Activated naive CD4-positive, alpha-beta T cell treated with anti-CD3 and anti-CD28 coated beads, Interleukin-2, amount 50 U/mL, for 24 hours (primary cell): ENCODE data around the gene PLSCR1.
"Not testable (repeated sequence)": the region's sequence is repeated elsewhere in the genome, so short reads cannot be mapped to it uniquely, and the experiment has no call there.

ENCODE experiments used
- H3K27ac Mint-ChIP-seq: one replicate; pipeline ENCODE4 v1.8.0; 2021; ENCODE audit warnings: mild to moderate bottlenecking, mixed read lengths
- H3K27me3 Mint-ChIP-seq: one replicate; pipeline ENCODE4 v1.8.0; 2021; ENCODE audit warnings: mixed read lengths
- H3K36me3 Mint-ChIP-seq: one replicate; pipeline ENCODE4 v1.8.0; 2021; ENCODE audit warnings: mixed read lengths
- H3K4me1 Mint-ChIP-seq: one replicate; pipeline ENCODE4 v1.8.0; 2021; ENCODE audit warnings: mixed read lengths
- H3K4me3 Mint-ChIP-seq: one replicate; pipeline ENCODE4 v1.8.0; 2021; ENCODE audit warnings: mild to moderate bottlenecking, mixed read lengths
- H3K9me3 Mint-ChIP-seq: one replicate; pipeline ENCODE4 v1.8.0; 2021; ENCODE audit warnings: mixed read lengths

Gene PLSCR1

DNA sequence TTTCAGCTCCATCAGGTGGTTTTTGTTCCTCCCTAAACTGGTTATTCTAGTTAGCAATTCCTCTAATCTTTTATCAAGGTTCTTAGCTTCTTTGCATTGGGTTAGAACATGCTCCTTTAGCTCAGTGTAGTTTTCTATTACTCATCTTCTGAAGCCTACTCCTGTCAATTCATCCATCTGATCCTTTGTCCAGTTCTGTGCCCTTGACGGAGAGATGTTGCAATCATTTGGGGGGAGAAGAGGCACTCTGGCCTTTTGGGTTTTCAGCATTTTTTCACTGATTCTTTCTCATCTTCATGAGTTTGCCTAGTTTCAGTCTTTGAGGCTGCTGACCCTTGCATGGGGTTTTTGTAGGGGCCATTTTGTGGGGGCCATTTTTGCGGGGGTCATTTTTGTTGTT is 69.4 kb downstream of the PLSCR1 start:
- H3K27me3 Mint-ChIP-seq, H3K36me3 Mint-ChIP-seq, H3K4me1 Mint-ChIP-seq, H3K27ac Mint-ChIP-seq, H3K4me3 Mint-ChIP-seq, H3K9me3 Mint-ChIP-seq: not testable (repeated sequence)

DNA sequence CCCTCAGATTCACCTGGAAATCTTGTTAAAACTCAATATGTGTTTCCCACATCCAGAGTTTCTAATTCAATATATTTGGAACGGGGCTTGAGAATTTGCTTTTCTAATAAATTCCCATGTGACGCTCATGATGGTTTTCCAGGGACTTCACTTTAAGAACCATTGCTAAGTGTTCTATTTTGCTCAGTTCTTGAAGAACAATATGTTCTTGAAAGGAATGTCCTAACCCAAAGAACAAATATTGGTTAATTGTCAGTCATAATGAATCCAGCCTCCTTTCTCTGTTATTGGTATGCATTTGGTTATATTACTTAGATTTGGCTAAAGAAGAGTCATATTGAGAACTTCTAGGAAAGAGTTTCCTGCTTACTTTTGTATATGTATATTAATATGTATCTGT is 70.7 kb downstream of the PLSCR1 start:
- Mint-ChIP-seq H3K4me1 (peaks cover 4% of the 10 kb centered on the region), H3K27me3 (peaks cover 2% of the 10 kb centered on the region)

DNA sequence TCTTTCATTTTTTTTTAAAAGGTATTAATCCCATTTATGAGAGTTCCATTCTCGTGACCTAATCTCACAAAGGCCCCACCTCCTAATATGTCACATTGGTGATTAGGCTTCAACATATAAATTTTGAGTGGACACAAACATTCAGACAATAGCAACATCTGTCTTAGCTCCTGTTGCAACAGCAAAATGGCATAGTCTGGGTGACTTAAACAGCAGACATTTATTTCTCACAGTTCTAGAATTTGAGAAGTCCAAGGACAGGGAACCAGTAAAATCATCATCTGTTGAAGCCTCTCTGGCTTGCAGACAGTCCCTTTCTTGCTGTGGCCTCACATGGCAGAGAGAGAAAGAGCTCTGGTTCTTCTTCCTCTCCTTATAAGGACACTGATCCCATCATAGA is 71.8 kb downstream of the PLSCR1 start:
- Mint-ChIP-seq H3K4me1 (peaks cover 7% of the 10 kb centered on the region), H3K9me3 (no peaks in the 10 kb centered on the region), H3K36me3 (no peaks in the 10 kb centered on the region), H3K27ac (no peak overlapping the region), H3K27me3 (peaks cover 2% of the 10 kb centered on the region), H3K4me3 (no peak overlapping the region)

More for the DNA sequence above, 70.7 kb downstream of the PLSCR1 start:
- Mint-ChIP-seq H3K9me3 (no peaks in the 10 kb centered on the region), H3K4me3 (no peak overlapping the region), H3K27ac (no peak overlapping the region), H3K36me3 (no peaks in the 10 kb centered on the region)

DNA sequence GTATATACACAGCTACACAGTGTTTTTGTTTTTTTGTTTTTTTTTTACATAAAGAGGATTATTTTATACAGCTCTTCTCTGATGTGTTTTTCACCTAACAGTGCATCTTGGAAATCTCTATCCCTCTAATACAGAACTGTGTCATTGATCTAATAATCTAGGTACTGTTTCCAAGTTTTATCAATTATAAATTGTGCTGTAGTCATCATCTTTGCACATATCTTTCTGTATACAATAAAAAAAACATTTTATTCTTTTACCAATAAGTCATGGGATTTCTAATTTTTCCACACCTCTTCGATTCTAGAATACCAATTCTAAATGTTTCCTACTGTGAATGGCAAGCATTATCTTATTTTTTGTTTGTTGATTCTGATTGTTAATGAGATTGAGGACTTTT is 73.4 kb downstream of the PLSCR1 start:
- Mint-ChIP-seq H3K27me3 (peaks cover 2% of the 10 kb centered on the region), H3K36me3 (no peaks in the 10 kb centered on the region), H3K9me3 (no peaks in the 10 kb centered on the region), H3K4me3 (no peak overlapping the region), H3K27ac (no peak overlapping the region), H3K4me1 (peaks cover 7% of the 10 kb centered on the region)

DNA sequence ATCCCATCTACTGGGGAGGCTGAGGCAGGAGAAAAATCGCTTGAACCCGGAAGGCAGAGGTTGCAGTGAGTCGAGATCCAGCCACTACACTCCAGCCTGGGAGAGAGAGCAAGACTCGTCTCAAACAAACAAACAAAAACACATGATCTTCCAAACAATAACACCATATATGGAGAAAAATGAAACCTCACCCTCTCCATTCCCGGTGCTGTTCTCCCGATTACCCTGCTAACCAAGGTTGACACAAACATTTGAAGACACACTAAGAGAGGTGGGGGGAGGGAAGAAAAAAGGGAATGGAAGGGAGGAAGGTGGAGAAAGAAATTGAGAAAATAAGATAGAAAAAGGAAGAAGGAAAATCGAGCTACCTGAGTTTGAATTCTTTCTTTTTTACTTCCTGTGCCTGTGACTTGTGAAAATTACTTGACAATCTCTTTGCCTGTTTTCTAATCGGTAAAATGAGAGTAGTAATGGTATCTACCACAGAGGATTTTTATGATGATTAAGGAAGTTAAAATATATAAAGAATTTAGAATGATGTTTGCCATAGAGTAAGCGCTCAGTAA is 73.9 kb downstream of the PLSCR1 start:
- Mint-ChIP-seq H3K27me3 (peaks cover 2% of the 10 kb centered on the region), H3K27ac (no peak overlapping the region), H3K9me3 (no peaks in the 10 kb centered on the region), H3K4me1 (peaks cover 7% of the 10 kb centered on the region), H3K36me3 (no peaks in the 10 kb centered on the region), H3K4me3 (peak overlapping the region; percentile 81)

DNA sequence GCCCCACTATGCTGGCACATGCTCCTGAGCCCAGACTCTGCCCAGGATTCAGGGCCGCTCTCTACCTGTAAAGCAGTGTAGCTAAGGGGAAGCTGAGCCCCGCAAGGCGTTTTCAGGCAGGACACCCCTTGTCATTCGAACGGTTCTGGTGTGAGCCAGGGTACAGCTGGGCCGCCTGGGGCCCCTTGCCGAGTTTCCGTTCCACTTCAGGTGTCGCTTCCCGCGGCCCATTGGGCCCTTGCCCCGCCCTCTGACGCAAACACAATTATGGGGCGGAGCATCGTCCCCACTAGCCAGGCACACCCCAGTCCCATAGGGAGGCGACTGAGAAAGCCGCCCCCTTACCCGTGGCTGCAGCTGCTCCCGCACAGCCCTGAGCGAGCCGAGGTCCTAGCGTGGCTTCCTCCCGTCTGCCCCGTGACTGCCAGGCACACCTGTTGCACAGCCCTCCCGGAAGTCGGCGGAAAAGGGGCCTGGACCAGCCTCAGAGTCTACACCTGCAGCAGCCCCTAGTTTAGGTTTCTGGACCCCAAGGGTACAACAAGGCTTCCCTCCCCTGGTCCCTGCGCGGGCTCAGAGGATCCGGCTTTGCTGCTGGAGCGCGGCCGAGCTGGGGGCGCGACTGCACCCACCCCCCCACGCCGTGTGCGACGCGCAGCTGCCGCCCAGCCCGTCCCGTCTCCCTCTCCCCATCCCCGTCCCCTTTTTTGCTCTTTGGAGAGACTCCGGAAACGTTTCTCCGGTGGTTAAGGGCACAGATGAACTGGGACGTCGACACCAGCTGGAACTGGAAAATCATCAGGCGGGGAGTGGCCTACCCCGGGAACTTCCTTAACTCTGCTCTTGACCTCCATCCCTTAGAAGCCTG is 75.0 kb downstream of the PLSCR1 start, which contains the start of gene PLSCR2:
Gene PLSCR2, minus strand, starts transcription at position 412 of the 868 bp plus-strand sequence. CDS start 9,657 bp downstream, outside the sequence.
- no peaks in the 10 kb centered on the region for H3K36me3 Mint-ChIP-seq
- H3K9me3 Mint-ChIP-seq: no peaks in the 10 kb centered on the region
- H3K4me1 Mint-ChIP-seq: peaks cover 7% of the 10 kb centered on the region
- H3K27me3 Mint-ChIP-seq: no peaks in the 10 kb centered on the region
- H3K27ac Mint-ChIP-seq: peak within 1 kb of the TSS; percentile 55
- H3K4me3 Mint-ChIP-seq: peak within 1 kb of the TSS; percentile 81

DNA sequence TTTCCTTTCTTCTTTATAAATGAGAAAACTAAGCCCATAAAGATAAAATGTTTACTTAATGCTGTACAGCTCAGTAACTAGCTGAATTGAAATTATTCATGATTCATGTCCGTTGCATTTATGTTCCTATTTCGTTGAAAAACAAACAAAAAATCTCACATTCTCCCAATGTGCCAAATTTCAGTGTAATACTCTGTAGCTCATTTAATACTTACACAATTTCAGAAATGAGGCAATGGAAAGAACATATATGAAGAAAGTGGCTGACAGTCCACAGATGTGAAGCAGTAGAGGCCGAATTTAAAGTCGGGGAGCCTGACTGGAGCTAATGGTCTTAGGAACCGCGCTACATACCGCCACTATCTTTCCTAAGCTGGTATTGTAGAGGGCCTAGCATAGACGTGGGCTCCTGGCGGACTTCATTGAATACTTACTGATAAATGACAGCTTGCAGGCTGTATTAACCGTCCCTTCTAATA is 75.7 kb downstream of the PLSCR1 start:
- H3K36me3 Mint-ChIP-seq: no peaks in the 10 kb centered on the region
- H3K4me3 Mint-ChIP-seq: peak overlapping the region; percentile 81
- no peaks in the 10 kb centered on the region for H3K9me3 Mint-ChIP-seq
- peak overlapping the region; percentile 55 for H3K27ac Mint-ChIP-seq
- peaks cover 7% of the 10 kb centered on the region for H3K4me1 Mint-ChIP-seq
- H3K27me3 Mint-ChIP-seq: no peaks in the 10 kb centered on the region

DNA sequence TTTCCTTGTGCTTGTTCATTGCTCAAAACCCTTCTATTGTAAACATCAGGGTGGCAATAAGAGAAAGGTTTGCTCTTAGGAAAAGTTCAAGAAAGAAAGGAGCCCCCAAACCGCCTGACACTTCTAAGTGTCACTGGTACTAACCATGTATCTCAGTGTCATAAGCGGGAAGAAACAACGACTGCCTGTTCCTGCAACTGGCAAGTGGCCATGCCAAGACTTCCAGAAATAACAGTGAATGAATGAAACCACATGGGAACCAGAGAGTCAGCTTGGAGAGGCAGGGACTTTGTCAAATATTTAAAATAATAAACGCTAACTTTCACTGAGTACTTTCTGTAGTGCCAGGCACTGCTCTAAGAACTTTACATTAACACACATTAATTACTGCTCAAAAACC is 76.2 kb downstream of the PLSCR1 start:
- H3K4me1 Mint-ChIP-seq: peaks cover 7% of the 10 kb centered on the region
- no peaks in the 10 kb centered on the region for H3K27me3 Mint-ChIP-seq
- H3K27ac Mint-ChIP-seq: peak overlapping the region; percentile 55
- no peaks in the 10 kb centered on the region for H3K36me3 Mint-ChIP-seq
- no peaks in the 10 kb centered on the region for H3K9me3 Mint-ChIP-seq
- H3K4me3 Mint-ChIP-seq: no peak overlapping the region

DNA sequence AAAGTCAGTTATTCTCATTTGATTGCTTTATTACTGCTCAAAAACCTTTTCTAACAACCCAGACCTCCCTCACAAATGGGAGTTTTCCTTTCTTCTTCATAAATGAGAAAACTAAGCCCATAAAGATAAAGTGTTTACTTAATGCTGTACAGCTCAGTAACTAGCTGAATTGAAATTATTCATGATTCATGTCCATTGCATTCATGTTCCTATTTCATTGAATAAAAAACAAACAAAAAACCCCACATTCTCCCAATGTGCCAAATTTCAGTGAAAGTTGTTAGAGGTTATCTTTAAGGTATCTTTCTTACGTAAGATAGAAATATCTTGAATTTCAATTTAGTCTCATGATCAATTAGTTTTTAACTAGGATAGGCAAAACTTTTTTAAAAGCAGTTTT is 77.8 kb downstream of the PLSCR1 start:
- peaks cover 7% of the 10 kb centered on the region for H3K4me1 Mint-ChIP-seq
- H3K36me3 Mint-ChIP-seq: no peaks in the 10 kb centered on the region
- no peaks in the 10 kb centered on the region for H3K9me3 Mint-ChIP-seq
- H3K4me3 Mint-ChIP-seq: no peak overlapping the region
- no peaks in the 10 kb centered on the region for H3K27me3 Mint-ChIP-seq
- H3K27ac Mint-ChIP-seq: no peak overlapping the region

DNA sequence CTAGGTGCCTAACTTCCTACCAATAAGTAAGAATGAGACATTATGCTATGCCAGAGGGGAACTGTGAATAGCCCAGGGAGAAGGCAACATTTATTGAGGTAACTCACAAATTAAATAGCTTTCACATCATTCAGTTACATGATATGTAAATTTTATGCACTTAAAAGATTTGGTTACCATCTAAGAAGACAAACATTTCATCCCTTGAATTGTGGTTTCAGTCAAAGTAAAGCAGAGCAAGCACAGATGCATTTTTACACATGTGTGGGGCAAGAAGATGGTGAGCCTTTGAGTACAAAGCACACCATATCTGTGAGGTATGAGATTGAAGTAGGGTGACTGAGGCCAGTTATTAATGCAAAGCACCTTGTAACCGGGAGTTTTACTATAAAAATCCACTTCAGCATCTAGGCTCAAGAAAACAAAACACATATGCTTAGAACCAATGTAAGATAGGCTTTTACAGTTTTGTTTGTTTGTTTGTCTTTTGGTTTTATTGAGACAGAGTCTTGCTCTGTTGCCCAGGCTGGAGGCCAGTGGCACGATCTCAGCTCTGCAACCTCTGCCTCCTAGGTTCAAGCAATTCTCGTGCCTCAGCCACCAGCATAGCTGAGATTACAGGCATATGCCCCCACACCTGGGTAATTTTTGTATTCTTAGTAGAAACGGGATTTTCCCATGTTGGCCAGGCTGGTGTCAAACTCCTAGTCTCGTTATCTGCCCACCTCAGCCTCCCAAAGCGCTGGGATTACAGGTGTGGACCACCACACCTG is 78.5 kb downstream of the PLSCR1 start:
- Mint-ChIP-seq H3K36me3 (no peaks in the 10 kb centered on the region), H3K9me3 (no peaks in the 10 kb centered on the region), H3K27me3 (no peaks in the 10 kb centered on the region), H3K4me3 (no peak overlapping the region), H3K27ac (no peak overlapping the region), H3K4me1 (peaks cover 7% of the 10 kb centered on the region)
